Fibroblast of mammary gland (primary cell): ENCODE results near the gene CENPC.

Experiments used
- DNase-seq: peaks from one replicate; pipeline ENCODE4 v3.0.0-alpha.2; 2010; ENCODE audit warnings: low read depth
- H3K4me3 ChIP-seq: 2 replicates; pipeline ENCODE4 v1.5.1; 2011; ENCODE audit warnings: low read depth, mild to moderate bottlenecking, low read length, moderate library complexity; ENCODE audit not compliant: control insufficient read depth
- TF ChIP-seq, protein P1 (sequence below): conservative IDR thresholded peaks from 2 replicates; pipeline ENCODE4 v1.5.1; 2011; ENCODE audit warnings: low read depth, low read length, inconsistent platforms; ENCODE audit not compliant: control insufficient read depth, insufficient read depth

Gene CENPC

DNA sequence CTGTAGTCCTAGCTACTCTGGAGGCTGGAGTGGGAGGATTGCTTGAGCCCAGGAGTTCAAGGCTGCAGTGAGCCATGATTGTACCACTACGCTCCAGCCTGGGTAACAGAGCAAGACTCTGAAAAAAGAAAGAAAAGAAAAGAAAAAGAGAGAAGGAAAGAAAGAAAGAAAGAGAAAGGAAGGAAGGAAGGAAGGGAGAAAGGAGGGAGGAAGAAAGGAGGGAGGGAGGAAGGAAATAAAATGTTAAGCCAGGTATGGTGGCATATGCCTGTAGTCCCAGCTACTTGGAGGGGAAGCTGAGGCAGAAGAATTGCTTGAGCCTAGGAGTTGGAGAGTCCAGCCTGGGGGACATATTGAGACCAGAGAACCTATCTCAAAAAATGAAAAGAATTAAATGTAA, 25.2 kb upstream of the CENPC start:
- TF ChIP-seq, protein P1, sequence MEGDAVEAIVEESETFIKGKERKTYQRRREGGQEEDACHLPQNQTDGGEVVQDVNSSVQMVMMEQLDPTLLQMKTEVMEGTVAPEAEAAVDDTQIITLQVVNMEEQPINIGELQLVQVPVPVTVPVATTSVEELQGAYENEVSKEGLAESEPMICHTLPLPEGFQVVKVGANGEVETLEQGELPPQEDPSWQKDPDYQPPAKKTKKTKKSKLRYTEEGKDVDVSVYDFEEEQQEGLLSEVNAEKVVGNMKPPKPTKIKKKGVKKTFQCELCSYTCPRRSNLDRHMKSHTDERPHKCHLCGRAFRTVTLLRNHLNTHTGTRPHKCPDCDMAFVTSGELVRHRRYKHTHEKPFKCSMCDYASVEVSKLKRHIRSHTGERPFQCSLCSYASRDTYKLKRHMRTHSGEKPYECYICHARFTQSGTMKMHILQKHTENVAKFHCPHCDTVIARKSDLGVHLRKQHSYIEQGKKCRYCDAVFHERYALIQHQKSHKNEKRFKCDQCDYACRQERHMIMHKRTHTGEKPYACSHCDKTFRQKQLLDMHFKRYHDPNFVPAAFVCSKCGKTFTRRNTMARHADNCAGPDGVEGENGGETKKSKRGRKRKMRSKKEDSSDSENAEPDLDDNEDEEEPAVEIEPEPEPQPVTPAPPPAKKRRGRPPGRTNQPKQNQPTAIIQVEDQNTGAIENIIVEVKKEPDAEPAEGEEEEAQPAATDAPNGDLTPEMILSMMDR = no peak
- DNase-seq = no peak

GRCh38 chr4:67568820-67569219, 23.5 kb upstream of the CENPC start:
- no peak overlapping the region for H3K4me3 ChIP-seq
- TF ChIP-seq, protein P1 = no peak
- DNase-seq = peak; percentile 38

More for the DNA sequence above, 25.2 kb upstream of the CENPC start:
- no peak overlapping the region for H3K4me3 ChIP-seq

DNA sequence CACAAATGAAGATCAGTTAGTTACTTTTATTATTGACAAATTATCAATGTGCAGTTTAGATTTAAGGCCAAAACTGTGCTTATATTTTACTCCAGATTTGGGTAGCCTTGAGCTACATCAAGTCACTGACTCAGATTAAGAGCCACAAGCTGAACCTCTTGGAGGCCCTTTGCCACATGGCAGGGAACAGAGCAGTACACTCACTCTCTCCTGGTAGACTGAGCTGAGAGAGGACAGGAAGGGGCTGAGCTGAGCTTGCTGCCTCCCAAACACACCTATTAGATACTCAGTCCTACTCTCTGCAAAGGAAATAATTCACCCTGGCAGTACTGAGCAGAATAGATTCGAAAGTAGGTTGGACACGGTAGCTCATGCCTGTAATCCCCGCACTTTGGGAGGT, 21.0 kb upstream of the CENPC start:
- DNase-seq = no peak
- no peak overlapping the region for H3K4me3 ChIP-seq
- TF ChIP-seq, protein P1 = no peak

GRCh38 chr4:67565284-67565683, 20.0 kb upstream of the CENPC start:
- no peak overlapping the region for H3K4me3 ChIP-seq
- TF ChIP-seq, protein P1 = no peak
- DNase-seq = peak; percentile 36

GRCh38 chr4:67558493-67558892, 13.2 kb upstream of the CENPC start, which contains the start of gene STAP1:
TSS of gene STAP1 (plus strand) at chr4:67558727. CDS start at chr4:67558810, 83 bp downstream.
- TF ChIP-seq, protein P1 = no peak
- no peak within 1 kb of the TSS for H3K4me3 ChIP-seq
- no peak for DNase-seq

- DNase-seq = peak; percentile 21
- no peak overlapping the region for H3K4me3 ChIP-seq
- TF ChIP-seq, protein P1 = no peak
These were observed 11.1 kb upstream of the CENPC start for GRCh38 chr4:67556436-67556835.

DNA sequence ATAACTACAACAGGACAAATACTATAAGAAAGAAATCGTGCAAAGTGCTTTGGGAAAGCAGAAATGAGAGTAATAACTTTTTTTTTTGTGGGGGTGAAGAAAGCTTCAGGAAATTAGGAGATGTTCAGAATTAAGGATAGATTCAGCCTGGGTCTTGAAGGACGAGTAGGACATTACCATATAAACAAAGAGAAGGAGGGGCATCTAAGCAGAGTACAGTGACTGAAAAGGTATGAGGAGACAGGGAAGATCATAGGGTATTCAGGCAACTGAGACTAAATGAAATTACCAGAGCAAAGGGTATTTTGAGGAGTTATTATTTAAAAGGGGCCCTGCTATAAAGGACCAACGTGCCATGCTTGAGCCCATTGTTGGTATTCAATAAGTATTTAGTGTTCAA, 10.1 kb upstream of the CENPC start:
- no peak for DNase-seq
- TF ChIP-seq, protein P1 = no peak
- no peak overlapping the region for H3K4me3 ChIP-seq
